Heart left ventricle (tissue), 16 donors: ENCODE data around the gene RNF19B. TPM values are rescaled to one million over a fixed set of nuclear protein-coding genes. Genes with fewer than 3 reads are reported as not detected.
A peak's percentile ranks its signal among the peaks of the same experiment; 100 is the strongest.

Experiments used
- ATAC-seq, 4 donors: fragments of 200-7000 bp; cut with Tn5 transposase; one replicate each; pipeline ENCODE4 v1.9.1; 2020 to 2022; ENCODE audit warnings: moderate library complexity in 4 of 4, mild to moderate bottlenecking in 3 of 4, moderate number of reproducible peaks in 1 of 4
- DNase-seq, 5 donors: peaks; one replicate each; pipeline ENCODE4 v3.0.0-alpha.2; 2020
- H3K27ac ChIP-seq, 12 donors: fragments of 200-600 bp; sonication (generic) in 4 of 12; one replicate each; pipeline versions ENCODE4 v1.5.0 to v1.8.0; 2016 to 2022; ENCODE audit warnings: mild to moderate bottlenecking in 2 of 12
- H3K27me3 ChIP-seq, 9 donors: fragments of 200-600 bp; sonication (generic) in 2 of 9; one replicate each; pipeline versions ENCODE4 v1.5.1 to v1.8.0; 2016 to 2022; ENCODE audit warnings: mild to moderate bottlenecking in 3 of 9
- H3K36me3 ChIP-seq, 9 donors: fragments of 200-600 bp; sonication (generic) in 2 of 9; one replicate each; pipeline versions ENCODE4 v1.5.0 to v1.8.0; 2018 to 2022; ENCODE audit warnings: mild to moderate bottlenecking in 2 of 9
- H3K4me1 ChIP-seq, 12 donors: fragments of 200-600 bp; sonication (generic) in 4 of 12; one replicate each; pipeline versions ENCODE4 v1.5.0 to v1.8.0; 2016 to 2022; ENCODE audit warnings: mild to moderate bottlenecking in 3 of 12
- H3K4me3 ChIP-seq, 12 donors: fragments of 200-600 bp; sonication (generic) in 4 of 12; one replicate each; pipeline versions ENCODE4 v1.5.0 to v1.8.0; 2017 to 2022; ENCODE audit warnings: mild to moderate bottlenecking in 9 of 12, moderate library complexity in 4 of 12
- H3K9me3 ChIP-seq, 12 donors: fragments of 200-600 bp; sonication (generic) in 4 of 12; one replicate each; pipeline versions ENCODE4 v1.5.0 to v1.8.0; 2016 to 2022; ENCODE audit warnings: mild to moderate bottlenecking in 1 of 12
- CTCF ChIP-seq, 12 donors: fragments of 200-600 bp; sonication (generic) in 4 of 12; IDR thresholded peaks; one replicate each; pipeline versions ENCODE4 v1.5.0 to v1.8.0; 2018 to 2022; ENCODE audit warnings: antibody characterized with exemption in 12 of 12, mild to moderate bottlenecking in 5 of 12
- POLR2A ChIP-seq, 2 donors: fragments of 450-650 bp; IDR thresholded peaks; one replicate each; pipeline ENCODE4 v1.6.1; 2017; ENCODE audit warnings: antibody characterized with exemption in 2 of 2, mild to moderate bottlenecking in 2 of 2, moderate library complexity in 2 of 2
- WGBS, 4 donors: extraction: QIAGEN DNeasy Blood & Tissue Kit in 2 of 4; methylation state at CpG; one replicate each; pipeline versions ENCODE4 v1.1.5 to v1.1.7; 2013 to 2018; 5-methylcytosine and 5-hydroxymethylcytosine counted together
- intact Hi-C, 10 donors: fragments of 100-400 bp; cut with DNase I; formaldehyde crosslinking; loops; one replicate each; pipeline versions ENCODE4 v1.11.1 to v1.14.2; 2022
- polyA plus RNA-seq, 2 donors: library from polyadenylated mRNA; stranded (reverse); fragments of 200-250 nt; gene quantifications; one replicate each; pipeline ENCODE4 v1.2.3, GENCODE V29; 2013
- total RNA-seq, 9 donors: library from RNA; depleted of rRNA in 2 of 9; stranded (reverse); fragments of >200 nt in 2 of 9; fragmentation: NEBNext Ultra II Directional in 3 of 9; extraction: Animal tissue kit (Norgen Biotek cat#: 25700) in 3 of 9; gene quantifications; one replicate each; pipeline versions ENCODE4 v1.1.0 to v1.2.4, GENCODE V29; 2016 to 2023
- donor health status: ischemic (EF 13 %, LVEDD 7.1; RV severe dilation, severe dysfunction).
- donor health status: healthy with polysubstance abuse.
- donor health status: DM: no; HTN: yes; CAD: no.
- donor health status: DM: no; HTN: no; CAD: no.
- donor health status: ischemic (EF 25% LVEDD 6.9; RV normal size, moderate dysfunction).
- donor health status: ischemic (EF 25% LVEDD 5.7; RV mildly dilated, moderate dysfunction).
- donor health status: healthy.
- donor health status: DM: yes; HTN: yes; CAD: no.
- donor health status: ischemic (EF 35%, LVEDD 5.7; RV mildly dilated, moderate dysfunction).
- donor health status: nonischemic (EF 11% LVEDD 7.7; RV severe dilation, severe dysfunction).
- donor health status: DM: yes; HTN: yes; CAD: no.
- donor health status: PGD.
- donor health status: ischemic (EF 29% LVEDD 5.4; RV normal size, mild dysfunction).
- donor health status: nonischemic (EF 23%, LVEDD 6.1; RV moderate dilation, normal function).

The RNF19B gene
- total and polyA plus RNA-seq, 11 donors: 1.5 to 42.5 (median 15.2) TPM

- peak overlapping the region in 9 of 12 donors; percentile 2 to 56 (median 45) for H3K27ac ChIP-seq
- DNase-seq (peak in 1 of 5 donors; percentile 35), ATAC-seq (peak in 3 of 4 donors; percentile 31 to 74 (median 63))
- H3K4me1 ChIP-seq: peaks cover 0 to 34% (median 11%) of the 10 kb centered on the region in 12 donors
- no peak overlapping the region for H3K4me3 ChIP-seq
- intact Hi-C loops: loop anchor here (1.0 to 10.0 kb wide), 10 partner anchors 71 to 153 kb away; partner anchors contain the start of gene AZIN2 (in 6 of the 10)
- WGBS, 4 donors: 32 to 46% (median 42%) methylated on average over 3 of the region's 3 CpGs
- H3K9me3 ChIP-seq: no peaks in the 10 kb centered on the region
- H3K36me3 ChIP-seq: peaks cover 0 to 44% (median 33%) of the 10 kb centered on the region in 9 donors
- TF ChIP-seq POLR2A (IDR thresholded peaks at IDR 0.05) (no peak), CTCF (IDR thresholded peaks at IDR 0.05) (peak in 1 of 12 donors; percentile 6)
- H3K27me3 ChIP-seq: no peaks in the 10 kb centered on the region
Observed at GRCh38 chr1:32933742-32934322, 30.8 kb downstream of the RNF19B start.

GRCh38 chr1:32931760-32932159 is 32.8 kb downstream of the RNF19B start:
- no peak overlapping the region for H3K4me3 ChIP-seq
- H3K27ac ChIP-seq: no peak overlapping the region
- no peaks in the 10 kb centered on the region for H3K9me3 ChIP-seq
- H3K27me3 ChIP-seq: no peaks in the 10 kb centered on the region
- TF ChIP-seq POLR2A (IDR thresholded peaks at IDR 0.05): no peak
- TF ChIP-seq CTCF (IDR thresholded peaks at IDR 0.05): no peak
- DNase-seq: no peak
- H3K36me3 ChIP-seq: peaks cover 0 to 24% (median 14%) of the 10 kb centered on the region in 9 donors
- H3K4me1 ChIP-seq: peaks cover 0 to 20% (median 10%) of the 10 kb centered on the region in 12 donors
- intact Hi-C loops: loop anchor here (2.0 to 10.0 kb wide), 8 partner anchors 73 to 156 kb away; partner anchors contain the start of gene AZIN2 (in 6 of the 10)
- no peak for ATAC-seq
- 86 to 94% (median 89%) methylated on average over 1 of the region's 1 CpG for WGBS, 4 donors

GRCh38 chr1:32929366-32929765 is 35.2 kb downstream of the RNF19B start:
- intact Hi-C loops: no loop called here
- no peaks in the 10 kb centered on the region for H3K9me3 ChIP-seq
- TF ChIP-seq CTCF (IDR thresholded peaks at IDR 0.05): no peak
- TF ChIP-seq POLR2A (IDR thresholded peaks at IDR 0.05): no peak

GRCh38 chr1:32928715-32929114 is 35.9 kb downstream of the RNF19B start:
- Histone ChIP-seq H3K27ac (no peak overlapping the region), H3K27me3 (peaks cover 0 to 21% (median 0%) of the 10 kb centered on the region in 9 donors), H3K4me1 (peaks cover 0 to 24% (median 13%) of the 10 kb centered on the region in 12 donors), H3K9me3 (no peaks in the 10 kb centered on the region), H3K4me3 (no peak overlapping the region), H3K36me3 (no peaks in the 10 kb centered on the region)
- no peak for DNase-seq
- ATAC-seq: no peak
- intact Hi-C loops: no loop called here
- TF ChIP-seq CTCF (IDR thresholded peaks at IDR 0.05): no peak
- no peak for TF ChIP-seq POLR2A (IDR thresholded peaks at IDR 0.05)
- 87 to 91% (median 89%) methylated on average over 8 of the region's 8 CpGs for WGBS, 4 donors

More at GRCh38 chr1:32929366-32929765, 35.2 kb downstream of the RNF19B start:
- no peak overlapping the region for H3K27ac ChIP-seq
- ATAC-seq (no peak), DNase-seq (no peak)
- peaks cover 0 to 15% (median 0%) of the 10 kb centered on the region in 9 donors for H3K27me3 ChIP-seq
- H3K4me1 ChIP-seq: peaks cover 0 to 30% (median 18%) of the 10 kb centered on the region in 12 donors
- peaks cover 0 to 3% (median 0%) of the 10 kb centered on the region in 9 donors for H3K36me3 ChIP-seq
- no peak overlapping the region for H3K4me3 ChIP-seq
- WGBS, 4 donors: 63 to 71% (median 68%) methylated on average over 2 of the region's 2 CpGs
